ENCODE results near the gene HHATL.

HHATL gene

DNA sequence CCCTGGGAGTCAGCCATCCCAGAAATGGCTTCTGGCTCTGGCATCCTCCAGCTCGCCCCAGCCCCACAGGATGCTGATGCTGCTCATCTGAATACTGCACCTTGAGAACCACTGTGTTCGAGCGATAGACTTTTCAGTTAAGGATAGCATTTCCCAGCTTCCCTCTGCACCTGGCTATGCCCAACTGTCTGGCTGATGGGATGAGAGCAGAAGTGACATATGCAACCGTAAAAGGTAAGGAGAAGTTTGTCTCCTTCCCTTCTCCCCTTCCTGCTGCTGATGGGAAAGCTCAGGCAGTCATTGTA, 9.7 kb upstream of the HHATL start:
- no peak for DNase-seq

DNA sequence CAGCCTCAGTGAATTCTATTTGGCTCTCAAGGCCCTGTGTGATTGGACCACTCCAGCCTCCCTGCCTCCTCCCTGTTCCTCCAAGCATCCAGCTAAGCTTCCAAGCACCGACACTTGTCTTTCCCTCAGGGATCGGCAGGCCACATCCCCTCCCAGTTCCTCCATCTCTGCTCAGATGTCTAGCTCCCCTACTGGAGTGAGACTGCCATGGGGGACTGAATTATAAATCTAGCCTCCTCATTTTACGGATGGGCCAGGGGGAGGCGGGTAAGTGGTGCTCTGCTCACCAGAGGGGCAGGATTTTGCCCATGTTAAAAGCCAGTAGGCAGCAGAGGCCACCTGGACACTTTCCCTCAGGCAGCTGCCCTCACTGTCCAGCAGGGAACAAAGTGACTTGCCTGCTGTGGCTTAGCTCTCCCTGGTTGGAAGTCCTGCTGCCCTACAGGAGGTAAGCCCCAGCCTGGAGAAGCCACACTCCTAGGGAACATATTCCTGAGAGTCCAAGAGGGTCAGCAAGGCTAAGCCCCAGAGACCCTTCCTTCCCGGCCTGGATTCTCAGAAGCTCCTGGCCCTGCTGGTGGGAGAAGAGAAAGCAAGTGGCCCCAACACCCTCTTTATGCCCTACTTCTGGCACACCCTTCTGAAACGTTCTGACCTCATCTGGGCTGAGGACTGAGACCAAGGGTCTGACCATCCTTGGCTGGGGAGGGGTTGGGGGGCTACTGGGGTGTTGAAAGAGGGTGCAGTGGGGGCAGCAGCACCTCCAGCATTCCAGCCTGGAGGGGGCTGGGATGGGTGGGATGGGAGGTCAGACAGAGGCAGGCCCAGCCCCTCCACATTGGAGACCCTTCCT, 9.1 kb upstream of the HHATL start:
- DNase-seq: no peak

DNA sequence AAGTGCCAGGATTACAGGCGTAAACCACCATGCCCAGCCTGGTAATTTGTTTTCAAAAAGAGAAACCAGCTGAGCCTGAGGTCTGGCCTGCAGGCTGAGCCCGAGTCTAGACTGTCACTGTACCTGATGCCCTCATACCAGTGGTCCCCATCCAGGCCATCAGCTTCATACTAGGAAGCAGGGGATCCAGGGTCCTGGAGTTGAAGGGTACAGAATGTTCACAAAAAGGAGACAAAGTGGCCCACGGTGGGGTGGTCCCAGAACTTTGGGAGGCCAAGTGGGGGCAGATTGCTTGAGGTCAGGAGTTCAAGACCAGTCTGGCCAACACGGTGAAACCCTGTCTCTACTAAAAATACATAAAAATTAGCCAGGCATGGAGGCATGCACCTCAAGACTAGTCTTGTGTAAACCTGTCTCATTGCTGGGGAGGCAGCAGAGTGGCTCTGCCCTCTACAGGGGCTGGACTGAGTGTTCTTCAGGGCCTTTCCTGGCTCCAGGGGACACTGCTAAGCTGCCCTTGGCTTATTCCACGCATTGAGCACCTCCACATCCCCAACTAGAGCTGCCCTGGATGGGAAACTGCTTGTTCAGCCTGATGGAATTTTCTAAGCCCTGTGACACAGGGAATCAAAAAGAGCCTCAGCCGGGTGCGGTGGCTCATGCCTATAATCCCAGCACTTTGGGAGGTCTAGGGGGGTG, 7.9 kb upstream of the HHATL start:
- DNase-seq: no peak

DNA sequence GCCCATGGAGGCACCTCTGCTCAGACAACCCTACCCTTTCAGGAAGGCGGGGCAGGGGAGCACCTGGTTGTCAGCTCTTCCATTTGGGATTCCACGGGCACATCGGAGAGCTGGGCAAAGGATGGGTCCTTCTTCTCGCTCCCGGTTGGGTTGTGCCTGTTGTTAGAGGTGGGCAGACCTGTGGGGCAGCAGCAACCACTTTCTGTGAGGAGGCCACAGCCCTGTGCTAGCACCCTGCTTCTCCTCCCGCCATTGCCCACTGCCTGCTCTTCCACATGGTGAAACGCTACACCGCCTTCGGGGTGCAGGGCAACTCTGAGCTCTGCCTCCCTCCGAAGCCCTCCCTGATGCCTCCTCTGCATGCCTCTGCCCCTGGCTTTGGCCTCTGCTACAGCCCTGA, 7.0 kb upstream of the HHATL start:
- DNase-seq: no peak

DNA sequence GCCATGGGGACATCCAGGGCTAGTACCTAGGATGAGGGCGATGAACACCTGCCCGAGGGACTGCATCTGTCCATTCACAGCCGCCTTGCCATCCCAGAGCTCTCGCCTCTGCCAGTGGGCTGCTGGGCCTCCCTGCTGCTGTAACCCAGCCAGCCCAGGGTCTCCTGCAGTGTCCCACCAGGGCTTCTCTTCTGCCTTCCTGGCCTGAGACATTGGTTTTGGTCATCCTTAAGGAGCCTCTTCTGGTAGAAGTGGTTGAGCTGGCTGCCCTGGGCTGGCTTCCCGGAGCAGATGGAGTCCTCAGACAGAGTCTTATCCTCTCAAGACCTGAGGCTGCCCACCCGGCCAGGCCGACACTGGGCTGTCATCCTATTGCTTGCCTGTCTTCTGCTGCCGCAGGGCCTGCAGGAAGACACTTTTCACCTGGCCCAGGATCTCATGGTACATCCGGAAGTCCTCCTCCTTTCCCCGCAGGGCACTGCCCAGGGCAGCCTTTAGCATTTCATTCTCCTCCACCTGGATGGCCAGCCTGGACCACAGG, 6.1 kb upstream of the HHATL start:
- no peak for DNase-seq

DNA sequence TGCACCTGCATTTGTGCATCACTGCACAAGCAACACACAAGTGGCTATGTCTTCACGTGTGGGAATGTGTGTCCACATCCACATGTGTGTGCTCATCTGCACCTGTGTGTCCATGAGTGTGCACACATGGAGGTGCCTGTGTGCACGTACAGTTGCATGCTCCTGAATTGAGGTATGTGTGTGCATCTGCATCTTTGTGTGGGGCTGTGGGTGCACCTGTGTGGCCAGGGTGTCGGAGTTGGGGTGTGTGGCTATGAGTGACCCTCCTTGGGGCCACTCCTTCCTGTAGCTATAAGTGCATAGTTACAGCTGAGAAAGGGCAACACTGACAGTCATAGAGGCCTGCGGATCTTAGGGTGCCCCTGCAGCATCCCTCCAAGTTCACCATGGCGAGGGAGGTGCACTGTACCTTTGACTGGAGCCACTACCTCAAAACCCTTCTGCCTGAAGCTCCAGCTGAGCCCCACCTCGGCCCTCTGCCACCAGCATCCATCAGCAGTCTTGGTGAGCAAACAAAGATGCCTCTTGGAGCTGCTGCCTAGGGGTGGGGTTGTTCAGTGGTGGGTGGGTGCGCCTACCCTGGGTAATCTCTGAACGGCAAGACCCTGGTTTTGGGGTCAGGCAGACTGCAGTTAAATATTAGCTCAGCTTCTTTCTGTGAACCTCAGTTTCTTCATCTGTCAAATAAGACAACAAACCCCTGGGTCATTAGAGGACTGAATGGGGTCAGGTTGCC, 5.2 kb upstream of the HHATL start:
- DNase-seq: no peak

DNA sequence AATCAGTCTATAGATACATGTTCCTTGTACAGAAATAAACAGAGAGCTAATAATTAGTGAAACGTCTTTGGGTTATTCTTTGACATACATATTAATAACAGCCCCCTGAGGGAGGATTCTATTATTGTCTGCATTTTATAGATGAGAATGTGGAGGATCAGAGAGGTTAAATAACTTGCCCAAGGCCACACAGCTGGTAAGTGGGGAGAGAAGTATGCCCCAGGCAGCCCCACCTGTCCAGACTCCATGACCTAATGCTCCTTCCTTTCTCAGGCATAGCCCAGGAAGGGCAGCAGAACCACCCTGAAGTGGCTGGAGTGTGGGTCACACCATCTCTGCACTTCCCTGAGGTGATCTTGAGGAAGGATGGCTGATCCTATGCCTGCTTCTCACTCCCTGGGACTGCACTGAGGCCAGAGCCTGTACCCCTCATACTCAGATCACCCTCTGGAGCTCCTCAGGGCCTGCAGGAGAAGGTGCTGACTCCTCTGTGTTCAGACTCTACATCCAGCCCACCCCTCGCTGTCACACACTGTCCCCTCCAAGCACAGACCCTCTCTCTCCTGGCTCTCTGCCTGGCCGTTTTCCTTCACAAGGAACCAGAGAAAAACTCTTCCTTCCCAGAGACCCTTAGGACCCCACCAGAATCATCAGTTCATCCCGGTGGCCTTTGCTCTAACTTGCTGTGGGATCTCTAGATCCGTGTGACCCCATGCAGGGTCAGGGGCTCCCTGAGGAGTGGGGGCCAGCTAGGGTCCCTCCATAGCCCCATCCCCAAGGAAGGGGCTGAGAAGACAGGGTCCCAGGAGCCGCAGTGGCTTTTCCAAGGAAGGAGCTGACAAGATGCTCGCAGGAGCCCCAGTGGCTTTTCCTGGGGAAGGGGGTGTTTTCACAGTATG, 4.4 kb upstream of the HHATL start:
- DNase-seq: no peak

DNA sequence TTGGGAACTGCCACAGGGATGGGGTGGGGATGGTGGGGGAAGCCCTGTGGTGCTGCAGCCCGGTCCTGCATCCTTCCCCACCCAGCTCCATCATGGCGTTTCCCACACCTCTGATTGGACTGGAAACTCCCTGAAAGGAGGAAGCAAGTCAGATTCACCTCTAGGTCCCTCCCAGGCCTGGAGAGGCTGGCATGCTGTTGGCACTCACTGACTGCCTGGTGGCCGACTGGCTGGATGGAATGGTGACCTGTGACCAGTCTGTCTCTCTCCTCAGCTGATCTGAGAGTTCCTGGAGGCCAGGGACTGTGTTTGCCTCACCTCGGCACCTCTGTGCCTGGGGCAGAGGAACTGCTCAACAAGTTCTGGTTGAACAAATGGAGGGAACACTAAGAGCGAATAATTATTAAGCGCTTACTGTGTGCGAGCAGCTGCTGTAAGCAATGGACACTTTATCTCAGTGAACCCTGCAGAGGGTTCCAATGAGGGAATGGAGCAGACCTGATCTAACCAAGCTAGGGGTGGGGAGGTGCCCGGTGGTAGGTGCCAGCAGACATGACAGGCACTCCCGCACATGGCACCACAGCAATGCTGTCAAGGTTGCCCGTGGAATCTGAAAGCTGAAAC, 3.5 kb upstream of the HHATL start:
- DNase-seq: no peak

DNA sequence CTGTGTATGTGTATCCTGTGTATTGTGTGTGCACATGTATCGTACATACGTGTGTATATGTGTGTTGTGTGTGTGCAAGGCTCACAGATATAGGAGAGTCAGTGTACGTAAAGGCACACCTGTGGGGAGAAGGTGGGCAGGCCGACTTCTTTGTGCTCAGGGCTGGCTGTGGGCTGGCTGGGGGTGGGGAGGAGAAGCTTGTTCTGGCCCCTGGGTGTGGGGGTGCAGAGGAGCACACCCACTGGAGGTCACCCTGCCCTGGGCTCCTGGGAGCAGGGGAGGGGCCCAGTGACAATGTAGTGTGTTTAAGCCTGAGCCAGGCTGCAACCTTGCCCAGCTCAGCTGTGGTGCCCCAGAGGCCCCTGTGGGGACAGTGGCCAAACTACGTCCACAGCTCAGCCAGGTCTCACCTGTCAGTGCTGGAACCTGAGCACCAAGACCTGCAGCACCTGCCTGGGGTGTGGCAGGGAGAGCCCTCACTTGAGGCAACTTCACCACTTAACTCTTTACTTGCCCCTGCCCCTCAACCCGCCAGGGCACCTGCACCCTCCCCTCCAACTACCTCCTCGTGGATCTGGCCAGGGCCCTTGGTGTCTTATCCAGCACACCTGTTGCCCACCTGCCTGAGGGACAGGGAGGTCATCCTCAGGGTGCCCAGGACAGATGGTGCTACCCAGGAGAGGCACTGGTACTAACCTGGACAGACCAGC, 2.6 kb upstream of the HHATL start:
- no peak for DNase-seq

DNA sequence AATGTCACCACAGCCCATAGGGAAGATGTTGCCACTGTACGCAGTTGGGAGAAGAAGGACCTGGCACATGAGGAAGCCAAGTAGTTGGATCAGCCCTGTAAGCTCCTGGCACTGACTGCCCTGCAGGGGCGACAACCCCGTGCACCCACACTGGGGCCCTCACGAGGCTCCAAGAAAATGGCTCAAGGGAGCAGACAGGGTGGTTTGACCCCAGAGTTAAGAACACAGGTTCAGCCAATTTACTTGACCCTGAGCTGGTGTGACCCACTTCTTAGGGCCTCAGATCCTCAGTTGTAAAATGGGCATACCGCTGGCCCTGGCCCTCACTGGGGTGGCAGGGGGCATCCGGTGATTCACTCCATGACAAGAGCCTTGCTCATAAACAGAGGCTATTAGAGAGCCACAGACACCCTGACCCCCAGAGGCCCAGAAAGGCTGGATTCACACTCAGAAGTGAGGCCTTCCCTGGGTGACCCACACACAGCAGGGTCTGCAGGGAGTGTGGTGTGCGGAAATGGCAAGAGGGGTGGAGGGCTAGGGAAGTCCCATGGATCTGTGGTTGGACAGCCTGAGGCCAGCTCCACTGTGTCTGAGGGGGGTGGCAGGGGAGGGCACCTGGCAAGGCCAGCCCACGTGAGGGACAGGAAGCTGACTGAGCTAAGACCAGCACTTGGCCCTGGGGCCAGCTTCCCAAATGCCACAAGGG, 1.7 kb upstream of the HHATL start:
- DNase-seq: no peak

DNA sequence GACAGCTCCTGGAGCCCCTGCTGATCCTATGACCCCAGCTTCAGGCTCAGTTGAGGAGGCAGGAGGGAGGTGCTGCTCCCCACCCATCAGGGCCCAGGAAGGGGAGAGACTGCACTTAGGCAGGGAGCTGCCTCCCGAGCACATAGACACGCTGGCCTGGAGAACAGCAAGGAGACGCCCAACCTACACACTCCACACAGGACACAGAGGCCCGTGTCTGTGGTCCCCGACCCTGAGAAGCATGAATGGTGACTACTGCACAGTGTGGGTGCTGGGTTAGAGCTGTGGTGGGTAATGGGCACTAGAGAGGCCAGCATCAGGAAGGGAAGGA, 1.1 kb upstream of the HHATL start:
- DNase-seq: no peak

DNA sequence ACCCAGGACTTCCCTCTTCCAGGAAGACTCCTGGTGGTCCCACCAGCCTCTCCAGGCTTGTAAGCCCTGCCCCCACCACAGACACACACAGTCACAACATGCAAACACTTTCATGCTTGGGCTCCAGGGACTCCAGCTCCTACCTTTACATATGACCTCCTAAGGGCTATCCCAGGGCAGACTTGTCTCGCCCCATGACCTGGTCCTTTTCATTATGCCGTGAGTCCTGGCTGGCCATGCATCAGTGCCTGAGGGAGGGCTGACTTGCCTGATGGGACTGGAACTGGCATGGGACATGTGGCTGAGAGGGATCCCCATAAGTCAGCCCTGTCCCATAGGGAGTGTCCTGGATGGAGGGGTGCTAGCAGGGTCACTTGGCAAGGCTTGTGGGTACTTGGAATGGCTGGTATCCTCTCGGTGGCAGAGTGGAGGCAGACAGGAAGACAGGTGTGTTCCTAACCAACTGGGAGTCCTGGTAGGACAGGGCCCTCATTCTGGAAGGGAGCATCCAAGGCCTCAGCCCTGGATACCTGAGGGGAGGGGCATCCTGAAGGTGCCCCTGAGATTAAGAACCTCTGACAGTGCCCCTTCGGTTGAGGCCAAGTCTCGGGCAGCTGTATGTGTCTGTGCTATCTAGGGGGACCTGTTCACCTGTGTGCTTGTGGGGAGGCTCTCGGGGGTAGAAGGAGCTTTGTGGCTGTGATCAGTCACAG, 540 bp upstream of the HHATL start:
- no peak for DNase-seq

DNA sequence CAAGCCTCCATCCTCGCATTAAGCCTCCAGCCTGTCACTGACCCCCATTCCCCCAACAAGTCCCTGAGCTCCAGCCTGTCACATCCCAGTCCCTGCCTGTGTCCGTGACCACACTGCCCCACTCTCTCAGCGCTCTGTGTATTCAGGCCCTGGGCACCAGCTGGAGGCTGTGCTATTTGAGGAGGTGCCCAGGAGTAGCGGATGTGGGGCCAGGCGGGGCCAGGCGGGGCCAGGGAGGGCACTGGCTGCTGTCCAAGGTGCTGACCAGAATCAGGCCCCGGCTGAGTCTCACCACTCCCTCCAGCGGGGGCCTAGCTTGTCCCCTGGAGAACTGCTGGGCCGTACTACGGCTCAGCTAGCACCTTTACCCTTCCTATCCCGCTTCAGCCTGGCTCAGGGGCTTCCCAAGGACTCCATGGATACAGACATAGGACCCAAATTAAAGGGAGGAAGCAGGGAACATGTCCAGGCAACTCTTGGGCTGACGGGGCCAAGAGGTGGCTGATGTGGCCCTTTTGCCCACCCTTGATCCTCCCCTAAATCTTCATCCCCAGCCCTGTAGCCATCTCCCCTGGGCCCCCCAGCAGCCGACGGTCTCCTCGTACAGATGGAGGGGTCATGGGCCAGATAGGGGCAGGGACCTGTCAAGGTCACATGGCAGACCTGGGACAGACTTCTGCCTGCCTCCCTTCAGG, 1.1 kb downstream of the HHATL start:
- DNase-seq: peak; percentile 61

DNA sequence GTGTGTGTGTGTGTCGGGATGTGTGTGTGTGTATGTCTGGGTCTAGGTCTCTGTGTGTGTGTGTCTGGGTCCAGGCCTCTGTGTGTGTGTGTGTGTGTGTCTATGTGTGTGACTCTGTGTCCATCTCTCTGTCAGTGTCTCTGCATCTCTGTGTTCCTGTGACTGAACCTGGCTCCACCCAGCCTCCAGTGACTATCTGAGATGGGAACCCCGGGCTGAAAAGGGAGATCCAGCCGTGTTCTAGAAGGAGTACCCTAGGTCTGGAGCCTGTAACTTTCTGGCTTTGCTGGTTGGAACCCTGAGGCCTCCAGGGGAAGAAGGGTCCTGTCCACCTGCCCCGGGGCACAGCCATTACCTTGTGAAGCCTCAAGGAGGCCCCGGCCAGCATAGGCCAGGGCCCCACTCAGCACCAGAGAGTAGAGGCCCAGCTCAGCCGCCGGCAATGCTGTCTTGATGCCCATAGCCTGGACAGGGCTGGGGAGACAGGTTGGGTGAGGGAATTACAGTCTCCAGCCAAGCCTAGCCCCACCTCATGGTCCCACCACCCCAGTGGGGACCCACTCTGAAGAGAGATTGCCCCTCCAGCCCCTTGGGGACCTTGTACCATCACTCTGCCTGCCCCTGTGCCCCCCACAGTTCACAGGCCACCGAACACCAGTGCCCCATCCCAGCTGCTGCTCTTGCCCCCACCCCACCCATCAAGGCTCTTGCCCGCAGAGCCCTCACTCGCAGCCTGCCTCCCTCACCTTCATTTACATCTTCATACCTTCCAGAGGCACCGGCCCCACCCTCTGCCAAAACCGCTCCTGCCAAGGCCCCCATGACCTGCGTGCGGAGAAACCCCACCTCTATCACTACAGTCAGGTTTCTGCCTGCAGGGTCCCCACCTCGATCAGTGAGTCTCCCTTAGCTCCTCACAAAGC, 2.0 kb downstream of the HHATL start:
- no peak for DNase-seq

DNA sequence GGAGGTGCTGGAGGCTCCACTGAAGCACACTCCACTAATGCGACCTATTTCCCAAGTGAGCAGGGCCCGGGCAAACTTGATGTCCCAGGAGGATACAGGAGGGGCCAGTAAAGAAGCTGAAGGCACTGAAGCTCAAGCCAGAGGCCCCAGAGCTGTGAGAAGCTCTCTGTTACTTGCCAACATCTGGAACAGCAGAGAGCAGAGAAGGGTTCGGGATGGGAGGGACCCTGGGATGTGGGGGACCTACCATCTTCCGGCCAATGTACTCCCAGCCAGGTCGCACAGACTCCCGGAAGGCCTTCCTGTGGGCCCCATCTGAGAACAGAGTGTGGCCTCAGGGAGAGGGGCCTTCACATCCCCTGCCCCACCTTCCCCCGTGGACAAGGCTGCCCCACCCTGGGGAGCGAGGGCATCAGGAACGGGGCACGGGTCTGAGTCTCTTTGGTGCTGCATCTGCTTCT, 3.1 kb downstream of the HHATL start:
- no peak for DNase-seq

DNA sequence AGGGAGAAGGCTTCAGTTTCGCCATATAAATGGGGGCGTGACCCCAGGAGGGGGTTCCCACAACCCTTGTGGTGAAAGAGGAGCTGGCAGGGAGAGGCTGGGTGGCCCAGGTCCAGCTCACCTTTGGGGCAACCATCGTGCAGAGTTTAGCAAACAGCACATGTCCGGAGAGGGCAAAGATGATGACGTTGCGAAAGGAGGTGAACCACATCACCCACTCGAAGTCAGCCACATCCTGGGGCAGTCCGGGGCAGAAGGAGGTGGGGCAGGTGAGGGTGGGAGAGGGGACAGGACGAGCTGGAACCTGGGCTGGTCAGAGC, 3.7 kb downstream of the HHATL start:
- DNase-seq: no peak

DNA sequence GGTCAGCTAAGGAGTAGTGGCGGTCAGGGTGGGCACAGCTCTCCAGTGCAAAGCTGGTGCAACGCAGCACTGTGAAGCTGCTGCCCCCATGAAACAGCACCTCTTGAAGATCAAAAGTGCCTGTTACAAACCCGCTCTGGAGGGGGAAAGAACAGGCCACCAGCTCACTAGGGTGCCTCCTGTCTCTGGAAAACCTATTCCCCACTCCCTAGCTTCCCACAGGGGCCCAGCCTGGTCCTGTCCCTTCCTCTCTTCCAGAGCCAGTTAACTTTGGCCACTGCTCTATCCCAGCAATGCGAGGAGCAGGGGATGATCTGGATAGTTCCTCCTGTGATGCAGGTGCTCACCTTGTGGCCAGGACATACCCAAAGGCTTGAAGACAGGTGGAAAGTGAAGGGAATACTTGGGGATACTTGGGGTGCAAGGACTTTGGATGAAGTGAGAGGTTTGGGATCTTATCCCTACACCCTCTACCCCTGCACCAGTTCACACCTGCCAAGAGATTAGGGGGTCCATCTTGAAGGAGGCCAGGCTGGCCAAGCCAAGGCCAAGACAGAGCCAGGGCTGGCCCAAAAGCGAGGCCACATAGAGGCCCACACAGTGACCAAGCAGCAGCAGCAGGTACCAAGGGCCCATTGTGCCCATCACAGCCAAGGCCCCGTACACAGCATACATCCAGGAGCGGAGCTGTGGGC, 4.2 kb downstream of the HHATL start:
- no peak for DNase-seq

Data from activated T-cell treated with anti-CD3 and anti-CD28 coated beads, Interleukin-2, amount 50 U/mL, for 1 hour (primary cell).